ENCODE measurements around the gene CACNA2D3.

The CACNA2D3 gene

GRCh38 chr3:55006244-55006676 lies 883.9 kb downstream of the CACNA2D3 start:
- no peak for DNase-seq (ENCODE audit: low spot score)

- DNase-seq (ENCODE audit: low spot score), result no peak
Observed at GRCh38 chr3:55007971-55008370, 885.6 kb downstream of the CACNA2D3 start.

GRCh38 chr3:55009372-55009771 lies 887.0 kb downstream of the CACNA2D3 start:
- no peak for DNase-seq (ENCODE audit: low spot score)

GRCh38 chr3:55012091-55012490 lies 889.7 kb downstream of the CACNA2D3 start:
- no peak for DNase-seq (ENCODE audit: low spot score)

- DNase-seq (ENCODE audit: low spot score), result no peak
Observed at GRCh38 chr3:55013145-55013925, 891.0 kb downstream of the CACNA2D3 start.

GRCh38 chr3:55014081-55014480 lies 891.7 kb downstream of the CACNA2D3 start:
- DNase-seq (ENCODE audit: low spot score), result no peak

GRCh38 chr3:55014906-55015305 lies 892.6 kb downstream of the CACNA2D3 start:
- no peak for DNase-seq (ENCODE audit: low spot score)

- no peak for DNase-seq (ENCODE audit: low spot score)
Observed at GRCh38 chr3:55017876-55018275, 895.5 kb downstream of the CACNA2D3 start.

- DNase-seq (ENCODE audit: low spot score), result no peak
Observed at GRCh38 chr3:55030938-55031337, 908.6 kb downstream of the CACNA2D3 start.

- no peak for DNase-seq (ENCODE audit: low spot score)
Observed at GRCh38 chr3:55036883-55037577, 914.7 kb downstream of the CACNA2D3 start.

GRCh38 chr3:55042591-55042990 lies 920.2 kb downstream of the CACNA2D3 start:
- no peak for DNase-seq (ENCODE audit: low spot score)

- DNase-seq (ENCODE audit: low spot score), result no peak
Observed at GRCh38 chr3:55044486-55044885, 922.1 kb downstream of the CACNA2D3 start.

- DNase-seq (ENCODE audit: low spot score), result no peak
Observed at GRCh38 chr3:55059027-55059629, 936.8 kb downstream of the CACNA2D3 start.

- DNase-seq (ENCODE audit: low spot score), result no peak
Observed at GRCh38 chr3:55060896-55061719, 938.8 kb downstream of the CACNA2D3 start.

- no peak for DNase-seq (ENCODE audit: low spot score)
Observed at GRCh38 chr3:55061720-55062034, 939.3 kb downstream of the CACNA2D3 start.

GRCh38 chr3:55064164-55064563 lies 941.8 kb downstream of the CACNA2D3 start:
- no peak for DNase-seq (ENCODE audit: low spot score)

- no peak for DNase-seq (ENCODE audit: low spot score)
Observed at GRCh38 chr3:55065331-55065730, 943.0 kb downstream of the CACNA2D3 start.

GRCh38 chr3:55066551-55067047 lies 944.2 kb downstream of the CACNA2D3 start:
- no peak for DNase-seq (ENCODE audit: low spot score)

- no peak for DNase-seq (ENCODE audit: low spot score)
Observed at GRCh38 chr3:55069950-55070349, 947.6 kb downstream of the CACNA2D3 start.

GRCh38 chr3:55074796-55075195 lies 952.4 kb downstream of the CACNA2D3 start:
- no peak for DNase-seq (ENCODE audit: low spot score)

- no peak for DNase-seq (ENCODE audit: low spot score)
Observed at GRCh38 chr3:55075846-55076245, 953.5 kb downstream of the CACNA2D3 start.

- no peak for DNase-seq (ENCODE audit: low spot score)
Observed at GRCh38 chr3:55077726-55078125, 955.4 kb downstream of the CACNA2D3 start.

All from CD4-positive, alpha-beta T cell treated with Interleukin-6 at 100 ng/mL for 8 hours (primary cell).